ENCODE measurements around the gene DCK.

GRCh38 chr4:71050809-71051208 is 57.4 kb downstream of the DCK start:
- no peak for TF ChIP-seq CTCF (IDR thresholded peaks at IDR 0.05; ENCODE audit: low read length)
- TF ChIP-seq EZH2 (optimal IDR thresholded peaks at IDR 0.05; ENCODE audit: low read depth, low read length): no peak
- TF ChIP-seq EZH2phosphoT487 (IDR thresholded peaks at IDR 0.05; ENCODE audit: low read length): no peak

Measured in MM.1S (cell line).